GM21515 (cell line): ENCODE data around the gene SLC8A3.

ENCODE experiments used
- ATAC-seq: cut with Tn5 transposase; IDR thresholded peaks from one replicate; pipeline ENCODE4 v1.9.1; 2021; ENCODE audit not compliant: unreplicated experiment

The SLC8A3 gene

GRCh38 chr14:70073924-70074566, 114.7 kb downstream of the SLC8A3 start:
- ATAC-seq: no peak

- no peak for ATAC-seq
Measured at GRCh38 chr14:70069186-70069585, 119.6 kb downstream of the SLC8A3 start.

- ATAC-seq: no peak
Measured at GRCh38 chr14:70067810-70068209, 120.9 kb downstream of the SLC8A3 start.

GRCh38 chr14:70064136-70064865, 124.5 kb downstream of the SLC8A3 start:
- ATAC-seq: no peak

GRCh38 chr14:70061108-70061507, 127.6 kb downstream of the SLC8A3 start:
- ATAC-seq: no peak

- ATAC-seq: no peak
Measured at GRCh38 chr14:70059545-70059944, 129.2 kb downstream of the SLC8A3 start.

- ATAC-seq: no peak
Measured at GRCh38 chr14:70057519-70058136, 131.1 kb downstream of the SLC8A3 start.

- no peak for ATAC-seq
Measured at GRCh38 chr14:70052990-70053389, 135.8 kb downstream of the SLC8A3 start.

GRCh38 chr14:70050136-70050535, 138.6 kb downstream of the SLC8A3 start:
- ATAC-seq: no peak

- no peak for ATAC-seq
Measured at GRCh38 chr14:70049605-70050004, 139.1 kb downstream of the SLC8A3 start.

GRCh38 chr14:70048313-70048654, 140.5 kb downstream of the SLC8A3 start:
- ATAC-seq: no peak

- ATAC-seq: no peak
Measured at GRCh38 chr14:70047598-70048312, 141.0 kb downstream of the SLC8A3 start.

- no peak for ATAC-seq
Measured at GRCh38 chr14:70045844-70046535, 142.8 kb downstream of the SLC8A3 start.

- ATAC-seq: no peak
Measured at GRCh38 chr14:70045310-70045709, 143.4 kb downstream of the SLC8A3 start.

GRCh38 chr14:70043001-70043400, 145.8 kb downstream of the SLC8A3 start:
- no peak for ATAC-seq

- no peak for ATAC-seq
Measured at GRCh38 chr14:70036665-70037064, 152.1 kb downstream of the SLC8A3 start.

- no peak for ATAC-seq
Measured at GRCh38 chr14:70034257-70034656, 154.5 kb downstream of the SLC8A3 start.

GRCh38 chr14:70033561-70033960, 155.2 kb downstream of the SLC8A3 start:
- no peak for ATAC-seq

GRCh38 chr14:70033116-70033515, 155.6 kb downstream of the SLC8A3 start:
- no peak for ATAC-seq

GRCh38 chr14:70032447-70032846, 156.3 kb downstream of the SLC8A3 start:
- ATAC-seq: no peak

GRCh38 chr14:70032016-70032415, 156.7 kb downstream of the SLC8A3 start:
- ATAC-seq: no peak
